ENCODE data around the gene ATXN1L. TPM values are rescaled to one million over a fixed set of nuclear protein-coding genes. Genes with fewer than 3 reads are reported as not detected.

Gene ATXN1L
- total and polyA plus RNA-seq, 9 donors = 12.5 to 29.5 (median 26.0) TPM

DNA sequence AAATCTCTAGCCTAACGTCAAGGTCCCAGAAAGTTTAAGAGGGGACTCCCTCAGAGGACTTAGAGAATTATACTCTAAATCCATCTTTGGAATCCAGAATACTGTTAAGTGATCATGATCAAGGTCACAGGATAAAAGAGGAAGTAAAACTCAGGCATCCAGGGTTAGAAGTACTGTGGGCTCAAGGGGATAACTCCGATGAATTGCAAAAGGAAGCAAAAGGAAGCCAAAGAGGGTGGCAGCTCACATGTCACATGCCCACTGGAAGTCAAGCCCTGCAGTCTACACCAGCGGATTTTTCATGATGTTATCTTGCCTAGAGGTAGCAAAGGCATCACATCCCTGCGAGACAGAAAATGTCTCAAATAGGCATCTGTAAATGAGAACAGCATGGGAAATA is 34.4 kb downstream of the ATXN1L start:
- intact Hi-C loops (cut with DNase I) = no loop called here
- WGBS, 3 donors = 77 to 81% (median 80%) methylated on average over 4 of the region's 4 CpGs
- H3K4me3 ChIP-seq = no peak overlapping the region
- no peak for DNase-seq
- H3K27me3 ChIP-seq = no peaks in the 10 kb centered on the region
- no peak overlapping the region for H3K27ac ChIP-seq
- no peak for TF ChIP-seq EP300 (IDR thresholded peaks at IDR 0.05)
- TF ChIP-seq, protein P1, sequence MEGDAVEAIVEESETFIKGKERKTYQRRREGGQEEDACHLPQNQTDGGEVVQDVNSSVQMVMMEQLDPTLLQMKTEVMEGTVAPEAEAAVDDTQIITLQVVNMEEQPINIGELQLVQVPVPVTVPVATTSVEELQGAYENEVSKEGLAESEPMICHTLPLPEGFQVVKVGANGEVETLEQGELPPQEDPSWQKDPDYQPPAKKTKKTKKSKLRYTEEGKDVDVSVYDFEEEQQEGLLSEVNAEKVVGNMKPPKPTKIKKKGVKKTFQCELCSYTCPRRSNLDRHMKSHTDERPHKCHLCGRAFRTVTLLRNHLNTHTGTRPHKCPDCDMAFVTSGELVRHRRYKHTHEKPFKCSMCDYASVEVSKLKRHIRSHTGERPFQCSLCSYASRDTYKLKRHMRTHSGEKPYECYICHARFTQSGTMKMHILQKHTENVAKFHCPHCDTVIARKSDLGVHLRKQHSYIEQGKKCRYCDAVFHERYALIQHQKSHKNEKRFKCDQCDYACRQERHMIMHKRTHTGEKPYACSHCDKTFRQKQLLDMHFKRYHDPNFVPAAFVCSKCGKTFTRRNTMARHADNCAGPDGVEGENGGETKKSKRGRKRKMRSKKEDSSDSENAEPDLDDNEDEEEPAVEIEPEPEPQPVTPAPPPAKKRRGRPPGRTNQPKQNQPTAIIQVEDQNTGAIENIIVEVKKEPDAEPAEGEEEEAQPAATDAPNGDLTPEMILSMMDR (IDR thresholded peaks at IDR 0.05) = no peak
- no peak for TF ChIP-seq POLR2A (IDR thresholded peaks at IDR 0.05)
- no peaks in the 10 kb centered on the region for H3K9me3 ChIP-seq
- H3K36me3 ChIP-seq = no peaks in the 10 kb centered on the region
- no peaks in the 10 kb centered on the region for H3K4me1 ChIP-seq (ENCODE audit: insufficient read depth)

DNA sequence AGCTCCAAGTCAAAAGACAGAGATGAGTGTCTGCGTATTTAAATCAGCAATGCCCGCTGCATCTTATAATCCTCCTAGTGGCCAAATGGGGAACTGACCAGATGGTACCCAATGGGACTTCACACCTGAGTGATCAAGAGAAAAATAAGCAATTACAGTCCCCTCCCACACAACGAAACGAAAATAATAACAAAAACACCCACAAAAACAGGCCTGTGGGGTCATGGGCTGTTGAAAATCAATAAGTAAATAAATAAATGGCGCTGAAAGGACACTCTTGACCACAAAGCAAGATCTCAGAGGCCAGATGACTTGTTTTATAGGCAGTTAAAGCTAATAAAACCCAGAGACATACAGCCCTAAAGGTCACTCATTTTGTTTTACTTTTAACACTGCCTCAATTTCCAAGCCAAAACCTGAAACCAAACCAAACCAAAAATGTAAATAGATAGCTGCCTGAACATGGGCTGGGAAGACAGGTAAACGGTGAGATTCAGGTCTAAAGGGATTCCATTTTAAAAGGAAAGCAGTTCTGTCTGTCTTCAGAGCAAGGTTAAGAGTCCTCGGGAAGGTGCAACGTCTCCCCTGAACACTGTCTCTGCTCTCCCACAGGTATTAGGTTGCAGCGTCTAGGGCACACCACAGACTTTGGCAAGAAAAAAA is 36.9 kb downstream of the ATXN1L start:
- intact Hi-C loops (cut with DNase I) = no loop called here
- Histone ChIP-seq H3K9me3 (no peaks in the 10 kb centered on the region), H3K27ac (peak overlapping the region; percentile 97 to 100), H3K36me3 (no peaks in the 10 kb centered on the region), H3K4me3 (peak overlapping the region; percentile 90), H3K27me3 (no peaks in the 10 kb centered on the region), H3K4me1 (ENCODE audit: insufficient read depth) (no peaks in the 10 kb centered on the region)
- WGBS, 3 donors = 6 to 10% (median 7%) methylated on average over 9 of the region's 9 CpGs
- no peak for TF ChIP-seq EP300 (IDR thresholded peaks at IDR 0.05)
- TF ChIP-seq POLR2A (IDR thresholded peaks at IDR 0.05) = no peak
- TF ChIP-seq, protein P1 (IDR thresholded peaks at IDR 0.05) = peak; percentile 74 to 81 (median 77)
- DNase-seq = peak in 3 of 5 donors; percentile 33 to 74 (median 47)

DNA sequence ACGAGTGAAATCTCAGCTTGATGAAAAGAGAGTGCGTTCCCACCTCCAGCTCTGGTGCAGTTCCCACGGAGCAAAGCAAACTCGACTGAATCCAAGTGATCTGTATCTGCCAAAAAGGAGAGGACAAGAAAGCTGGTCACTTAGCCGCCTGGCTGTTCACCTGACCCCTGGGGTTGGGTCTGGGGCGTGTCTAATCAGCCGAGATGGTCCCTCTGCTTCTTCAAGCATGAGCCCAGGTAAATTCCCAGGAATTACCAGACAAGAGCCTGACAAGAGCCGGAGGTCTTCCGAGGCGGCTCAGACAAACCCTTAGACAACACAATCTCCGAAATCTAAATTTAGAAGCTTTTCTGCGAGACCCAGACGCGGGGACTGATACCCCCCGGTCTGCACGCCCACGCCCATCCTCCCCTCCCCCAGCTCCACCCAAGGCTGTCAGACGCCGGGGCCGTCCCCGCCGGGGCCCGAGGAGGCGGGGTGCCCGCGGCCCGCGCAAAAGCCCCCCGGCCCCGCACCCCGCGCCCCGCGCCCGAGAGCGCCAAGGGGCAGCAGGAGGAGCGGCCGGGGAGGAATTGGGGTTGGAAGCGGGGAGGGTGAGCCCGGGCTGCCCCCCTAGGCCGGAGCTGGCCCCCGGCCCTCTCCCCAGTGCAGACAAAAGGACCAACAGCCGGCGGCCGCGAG is 37.5 kb downstream of the ATXN1L start:
- H3K4me1 ChIP-seq (ENCODE audit: insufficient read depth) = no peaks in the 10 kb centered on the region
- no peaks in the 10 kb centered on the region for H3K36me3 ChIP-seq
- no peaks in the 10 kb centered on the region for H3K27me3 ChIP-seq
- peak overlapping the region; percentile 90 for H3K4me3 ChIP-seq
- 1% methylated on average over 36 to 46 of the region's 46 CpGs for WGBS, 3 donors
- no peak for TF ChIP-seq POLR2A (IDR thresholded peaks at IDR 0.05)
- TF ChIP-seq, protein P1 (IDR thresholded peaks at IDR 0.05) = no peak
- no peak for TF ChIP-seq EP300 (IDR thresholded peaks at IDR 0.05)
- peak; percentile 48 to 71 (median 65) for DNase-seq
- H3K9me3 ChIP-seq = no peaks in the 10 kb centered on the region
- intact Hi-C loops (cut with DNase I) = no loop called here
- peak overlapping the region; percentile 97 to 100 for H3K27ac ChIP-seq

DNA sequence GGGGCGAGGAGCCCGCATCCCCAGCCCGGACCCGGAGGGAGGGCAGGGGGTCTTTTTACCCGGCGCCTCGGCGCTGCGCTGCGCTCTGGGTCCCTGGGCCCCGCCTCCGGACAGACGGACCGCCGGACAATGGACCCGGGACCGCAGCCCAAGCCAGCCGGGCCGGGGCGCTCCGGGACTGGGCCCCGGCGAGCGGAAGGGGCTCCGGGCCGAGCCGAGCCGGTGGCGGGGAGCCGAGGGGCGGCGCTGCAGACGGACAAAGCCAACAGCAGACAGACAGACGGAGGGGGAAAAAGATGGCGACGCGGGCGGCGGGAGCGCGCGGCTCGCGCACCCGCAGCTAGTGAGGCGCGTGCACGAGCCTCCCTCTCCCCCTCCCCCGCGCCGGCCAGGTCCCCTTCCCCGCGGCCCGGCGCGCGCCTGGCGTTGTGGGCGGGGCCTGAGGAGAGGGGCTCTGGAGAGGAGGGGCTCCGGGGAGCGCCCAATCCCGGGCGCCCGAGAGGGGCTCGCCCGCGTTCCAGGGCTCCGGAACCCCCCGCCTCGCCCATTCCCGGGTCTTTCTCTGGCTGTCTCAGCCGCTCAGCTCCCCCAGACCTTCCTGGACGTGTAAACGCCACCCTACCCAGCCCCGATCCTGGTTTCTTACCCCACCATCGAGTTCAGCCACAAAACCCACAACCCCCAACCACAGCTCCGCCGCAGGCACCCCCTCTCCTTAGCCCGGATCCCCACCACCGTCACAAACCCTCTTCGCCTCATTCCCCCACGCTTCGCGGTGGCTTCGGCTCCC is 38.3 kb downstream of the ATXN1L start, which contains the start of gene ZNF821:
Gene ZNF821, minus strand, starts transcription at position 334 of the 790 bp plus-strand sequence. CDS start 4,236 bp downstream, outside the sequence.
- TF ChIP-seq POLR2A (IDR thresholded peaks at IDR 0.05) (peak; percentile 40), EP300 (IDR thresholded peaks at IDR 0.05) (no peak)
- TF ChIP-seq, protein P1 (IDR thresholded peaks at IDR 0.05) = peak in 2 of 3 donors; percentile 22 to 58
- WGBS, 3 donors = 0% methylated on average over 60 to 75 of the region's 85 CpGs
- Histone ChIP-seq H3K4me3 (peak within 1 kb of the TSS; percentile 90), H3K36me3 (no peaks in the 10 kb centered on the region), H3K9me3 (no peaks in the 10 kb centered on the region), H3K4me1 (ENCODE audit: insufficient read depth) (no peaks in the 10 kb centered on the region), H3K27ac (peak within 1 kb of the TSS; percentile 97 to 100), H3K27me3 (no peaks in the 10 kb centered on the region)
- DNase-seq = peak; percentile 84 to 90 (median 87)
- intact Hi-C loops (cut with DNase I) = no loop called here
